NB4 (cell line): ENCODE results near the gene ALX4.

Source experiments
- MYC ChIP-seq: IDR thresholded peaks from 2 replicates; pipeline ENCODE4 v1.6.1; 2011; ENCODE audit warnings: low read depth, low read length
- POLR2A ChIP-seq: IDR thresholded peaks from 2 replicates; pipeline ENCODE4 v1.6.1; 2011; ENCODE audit warnings: mild to moderate bottlenecking; ENCODE audit not compliant: insufficient read length; ENCODE audit errors: extremely low read depth
- TF ChIP-seq, protein P1 (sequence below): IDR thresholded peaks from one replicate; pipeline ENCODE4 v1.5.1; 2012; ENCODE audit warnings: low read depth, low read length
- TF ChIP-seq, protein P2 (sequence below): IDR thresholded peaks from 2 replicates; pipeline ENCODE4 v1.6.1; 2011; ENCODE audit warnings: low read depth, low read length

DNA sequence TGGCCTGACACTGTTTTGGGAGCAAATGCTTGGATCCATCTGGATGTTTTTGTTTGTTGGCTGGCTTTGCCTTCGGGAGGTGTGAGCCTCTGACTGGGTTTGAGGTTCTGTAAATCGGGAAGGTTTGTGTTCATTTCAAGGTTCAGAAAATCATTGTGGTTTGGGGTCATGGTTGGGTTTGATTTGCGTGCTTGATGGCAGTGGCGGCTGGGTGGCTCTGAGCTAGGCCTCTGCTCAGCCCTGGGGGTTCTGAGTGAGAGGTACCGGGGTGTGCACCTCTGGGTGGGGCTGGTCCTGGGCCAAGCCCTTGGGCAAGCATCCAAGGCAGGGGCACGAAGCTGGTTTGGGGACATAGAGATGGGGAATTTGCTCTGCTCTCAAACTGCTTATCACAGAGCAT lies 37.0 kb upstream of the ALX4 start:
- TF ChIP-seq, protein P1, sequence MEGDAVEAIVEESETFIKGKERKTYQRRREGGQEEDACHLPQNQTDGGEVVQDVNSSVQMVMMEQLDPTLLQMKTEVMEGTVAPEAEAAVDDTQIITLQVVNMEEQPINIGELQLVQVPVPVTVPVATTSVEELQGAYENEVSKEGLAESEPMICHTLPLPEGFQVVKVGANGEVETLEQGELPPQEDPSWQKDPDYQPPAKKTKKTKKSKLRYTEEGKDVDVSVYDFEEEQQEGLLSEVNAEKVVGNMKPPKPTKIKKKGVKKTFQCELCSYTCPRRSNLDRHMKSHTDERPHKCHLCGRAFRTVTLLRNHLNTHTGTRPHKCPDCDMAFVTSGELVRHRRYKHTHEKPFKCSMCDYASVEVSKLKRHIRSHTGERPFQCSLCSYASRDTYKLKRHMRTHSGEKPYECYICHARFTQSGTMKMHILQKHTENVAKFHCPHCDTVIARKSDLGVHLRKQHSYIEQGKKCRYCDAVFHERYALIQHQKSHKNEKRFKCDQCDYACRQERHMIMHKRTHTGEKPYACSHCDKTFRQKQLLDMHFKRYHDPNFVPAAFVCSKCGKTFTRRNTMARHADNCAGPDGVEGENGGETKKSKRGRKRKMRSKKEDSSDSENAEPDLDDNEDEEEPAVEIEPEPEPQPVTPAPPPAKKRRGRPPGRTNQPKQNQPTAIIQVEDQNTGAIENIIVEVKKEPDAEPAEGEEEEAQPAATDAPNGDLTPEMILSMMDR, result no peak
- no peak for TF ChIP-seq POLR2A
- TF ChIP-seq, protein P2, sequence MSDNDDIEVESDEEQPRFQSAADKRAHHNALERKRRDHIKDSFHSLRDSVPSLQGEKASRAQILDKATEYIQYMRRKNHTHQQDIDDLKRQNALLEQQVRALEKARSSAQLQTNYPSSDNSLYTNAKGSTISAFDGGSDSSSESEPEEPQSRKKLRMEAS, result no peak
- no peak for TF ChIP-seq MYC
